H1 (cell line): ENCODE measurements around the gene CLIC3. TPM values are rescaled to one million over a fixed set of nuclear protein-coding genes. Genes with fewer than 3 reads are reported as not detected.

Experiments
- ATF2 ChIP-seq: IDR thresholded peaks from 2 replicates; pipeline ENCODE4 v1.6.1; 2012; ENCODE audit warnings: low read length, inconsistent platforms
- HDAC6 ChIP-seq: IDR thresholded peaks from one replicate; pipeline ENCODE4 v1.7.1; 2012; ENCODE audit warnings: low read depth, mild to moderate bottlenecking, inconsistent platforms, low read length, moderate library complexity
- RFX5 ChIP-seq: IDR thresholded peaks from 2 replicates; pipeline ENCODE4 v1.6.1; 2011; ENCODE audit warnings: low read depth, low read length, improper control_type of control experiment, borderline replicate concordance
- TBP ChIP-seq: IDR thresholded peaks from 2 replicates; pipeline ENCODE4 v1.6.1; 2011; ENCODE audit warnings: low read depth, low read length, improper control_type of control experiment
- polyA plus RNA-seq, 7 experiments: library from polyadenylated mRNA; depleted of rRNA in 3 of 7; stranded (reverse) in 5 of 7; unstranded in 2 of 7; fragments of >200 nt in 5 of 7; fragments of 200-250 nt in 2 of 7; gene quantifications; 1 replicate in 5 of 7; 2 replicates in 1 of 7; 4 replicates in 1 of 7; pipeline versions ENCODE4 v1.2.1 to v1.2.3, GENCODE V29; 2011 to 2013; ENCODE audit warnings: missing spikeins in 2 of 7, mixed read lengths in 2 of 7
- total RNA-seq: library from RNA; stranded (reverse); fragmentation: NEBNext Ultra II Directional; extraction: Animal tissue kit (Norgen Biotek cat#: 25700); gene quantifications from 2 replicates; pipeline ENCODE4 v1.2.1, GENCODE V29; 2021

CLIC3 gene
- total and polyA plus RNA-seq, 2 of the 8 experiments (the other 6 are each of a cell fraction or from before 2014, with no cell fraction given), result 0.12 TPM; not detected in 1

- TF ChIP-seq TBP (no peak), HDAC6 (no peak), ATF2 (no peak), RFX5 (no peak)
These were observed 11.5 kb upstream of the CLIC3 start (continued) for GRCh38 chr9:137007816-137008270.
